NCI-H2196 treated with DMSO at 0.1 percent for 48 hours (cell line): Measurements from ENCODE around the gene PLXDC1.
"Not testable (repeated sequence)": the region's sequence is repeated elsewhere in the genome, so short reads cannot be mapped to it uniquely, and the experiment has no call there.

Experiments used
- DNase-seq: peaks from one replicate; lab custom pipeline; 2025; ENCODE audit not compliant: unreplicated experiment; lab: John Stamatoyannopoulos, UW

PLXDC1 gene

GRCh38 chr17:39129544-39129943, 21.9 kb downstream of the PLXDC1 start:
- not testable (repeated sequence) for DNase-seq

GRCh38 chr17:39126436-39126835, 25.0 kb downstream of the PLXDC1 start:
- no peak for DNase-seq

GRCh38 chr17:39125143-39125875, 26.1 kb downstream of the PLXDC1 start:
- no peak for DNase-seq

GRCh38 chr17:39123627-39124026, 27.8 kb downstream of the PLXDC1 start:
- DNase-seq = no peak

- no peak for DNase-seq
Observed at GRCh38 chr17:39122991-39123390, 28.4 kb downstream of the PLXDC1 start.

GRCh38 chr17:39121919-39122318, 29.5 kb downstream of the PLXDC1 start:
- DNase-seq = not testable (repeated sequence)

- no peak for DNase-seq
Observed at GRCh38 chr17:39118674-39119419, 32.6 kb downstream of the PLXDC1 start.

GRCh38 chr17:39116224-39116623, 35.2 kb downstream of the PLXDC1 start:
- no peak for DNase-seq

- no peak for DNase-seq
Observed at GRCh38 chr17:39115135-39115534, 36.3 kb downstream of the PLXDC1 start.

GRCh38 chr17:39114723-39115122, 36.7 kb downstream of the PLXDC1 start:
- no peak for DNase-seq

- no peak for DNase-seq
Observed at GRCh38 chr17:39113871-39114270, 37.6 kb downstream of the PLXDC1 start.

GRCh38 chr17:39110435-39111136, 40.9 kb downstream of the PLXDC1 start:
- DNase-seq = peak; percentile 7

- DNase-seq = no peak
Observed at GRCh38 chr17:39108461-39109375, 42.7 kb downstream of the PLXDC1 start.

GRCh38 chr17:39107973-39108372, 43.5 kb downstream of the PLXDC1 start:
- no peak for DNase-seq

GRCh38 chr17:39107155-39107554, 44.3 kb downstream of the PLXDC1 start:
- DNase-seq = no peak

GRCh38 chr17:39105705-39106104, 45.7 kb downstream of the PLXDC1 start:
- no peak for DNase-seq

GRCh38 chr17:39104657-39105056, 46.8 kb downstream of the PLXDC1 start:
- no peak for DNase-seq

- no peak for DNase-seq
Observed at GRCh38 chr17:39104046-39104445, 47.4 kb downstream of the PLXDC1 start.

- no peak for DNase-seq
Observed at GRCh38 chr17:39101091-39101490, 50.3 kb downstream of the PLXDC1 start.

- DNase-seq = no peak
Observed at GRCh38 chr17:39100530-39100929, 50.9 kb downstream of the PLXDC1 start.
